IMR-90 (cell line): ENCODE data around the gene OSCP1. TPM values are rescaled to one million over a fixed set of nuclear protein-coding genes. Genes with fewer than 3 reads are reported as not detected.

Experiments
- ATAC-seq: fragments of 200-7000 bp; cut with Tn5 transposase; 2 replicates; pipeline ENCODE4 v1.9.1; 2020; ENCODE audit warnings: low read depth, mild to moderate bottlenecking, moderate library complexity
- BruUV-seq: library from RNA; stranded (reverse); fragments of 400-500 nt; replicated peaks from 2 replicates; lab custom pipeline; 2021; lab: Mats Ljungman, UMichigan
- CTCF ChIA-PET: fragments of 300-600 bp; formaldehyde crosslinking; extraction: SDS; loops from one replicate; lab custom pipeline; 2021; ENCODE audit warnings: antibody characterized with exemption; lab: Yijun Ruan, JAX
- POLR2A ChIA-PET: fragments of 300-600 bp; sonication (Branson Sonifier 250); formaldehyde crosslinking; loops from one replicate; lab custom pipeline; 2022; ENCODE audit warnings: antibody characterized with exemption; ENCODE audit not compliant: unreplicated experiment; lab: Charles Lee
- DNase-seq: peaks from one replicate; pipeline ENCODE4 v3.0.0; 2013
- H2AFZ ChIP-seq: replicated peaks from 2 replicates; pipeline ENCODE3; 2013; ENCODE audit warnings: low read length, mild to moderate bottlenecking; ENCODE audit not compliant: poor library complexity
- H2AK5ac ChIP-seq: 2 replicates; pipeline ENCODE4 v1.6.1; 2013; ENCODE audit warnings: low read depth, low read length, inconsistent platforms
- H2AK9ac ChIP-seq: replicated peaks from 2 replicates; pipeline ENCODE3; 2013; ENCODE audit warnings: mild to moderate bottlenecking, low read depth, low read length, moderate library complexity; ENCODE audit not compliant: poor library complexity
- H2BK120ac ChIP-seq: 2 replicates; pipeline ENCODE4 v1.6.1; 2013; ENCODE audit warnings: low read depth, low read length, inconsistent platforms
- H2BK15ac ChIP-seq: 3 replicates; pipeline ENCODE4 v1.6.1; 2013; ENCODE audit warnings: low read depth, low read length, inconsistent platforms
- H2BK20ac ChIP-seq: 2 replicates; pipeline ENCODE4 v1.6.1; 2013; ENCODE audit warnings: low read depth, mild to moderate bottlenecking, inconsistent platforms, low read length, moderate library complexity
- H2BK5ac ChIP-seq: 2 replicates; pipeline ENCODE4 v1.6.1; 2013; ENCODE audit warnings: mild to moderate bottlenecking, low read depth, low read length, inconsistent platforms; ENCODE audit not compliant: poor library complexity, severe bottlenecking
- H3K14ac ChIP-seq: replicated peaks from 2 replicates; pipeline ENCODE4 v1.6.1; 2013; ENCODE audit warnings: low read depth, low read length, inconsistent platforms
- H3K18ac ChIP-seq: 2 replicates; pipeline ENCODE4 v1.6.1; 2013; ENCODE audit warnings: low read depth, low read length, control low read depth
- H3K23ac ChIP-seq: 2 replicates; pipeline ENCODE4 v1.6.1; 2013; ENCODE audit warnings: low read depth, low read length, inconsistent platforms
- H3K27ac ChIP-seq: 2 replicates; pipeline ENCODE4 v1.5.1; 2013; ENCODE audit warnings: mild to moderate bottlenecking, control low read depth, low read length; ENCODE audit not compliant: insufficient read depth
- H3K27me3 ChIP-seq: 2 replicates; pipeline ENCODE4 v1.6.1; 2013; ENCODE audit warnings: low read length; ENCODE audit not compliant: control insufficient read depth, insufficient read depth
- H3K36me3 ChIP-seq: 2 replicates; pipeline ENCODE4 v1.6.1; 2013; ENCODE audit warnings: low read length, mixed read lengths; ENCODE audit not compliant: control insufficient read depth, insufficient read depth
- H3K4ac ChIP-seq: 2 replicates; pipeline ENCODE4 v1.6.1; 2013; ENCODE audit warnings: low read depth, low read length, inconsistent platforms
- H3K4me1 ChIP-seq: 2 replicates; pipeline ENCODE4 v1.6.1; 2013; ENCODE audit warnings: low read length, mixed read lengths; ENCODE audit not compliant: control insufficient read depth, insufficient read depth
- H3K4me2 ChIP-seq: 2 replicates; pipeline ENCODE4 v1.6.1; 2013; ENCODE audit warnings: low read depth, mild to moderate bottlenecking, control low read depth, low read length, moderate library complexity
- H3K4me3 ChIP-seq: 2 replicates; pipeline ENCODE4 v1.5.1; 2013; ENCODE audit warnings: low read depth, mild to moderate bottlenecking, control low read depth, low read length, moderate library complexity; ENCODE audit not compliant: insufficient read depth
- H3K56ac ChIP-seq: 2 replicates; pipeline ENCODE4 v1.6.1; 2013; ENCODE audit warnings: low read length, inconsistent platforms; ENCODE audit not compliant: insufficient read depth; ENCODE audit errors: extremely low read depth
- H3K79me1 ChIP-seq, 2 experiments: 2 replicates each; pipeline ENCODE4 v1.6.1; 2013; ENCODE audit warnings: low read length in 2 of 2, inconsistent platforms in 1 of 2, low read depth in 1 of 2
- H3K9ac ChIP-seq: 2 replicates; pipeline ENCODE4 v1.6.1; 2013; ENCODE audit warnings: low read depth, low read length, control low read depth
- H3K9me1 ChIP-seq: 2 replicates; pipeline ENCODE4 v1.6.1; 2013; ENCODE audit warnings: low read length, inconsistent platforms; ENCODE audit not compliant: insufficient read depth
- H3K9me3 ChIP-seq: 2 replicates; pipeline ENCODE4 v1.6.1; 2013; ENCODE audit warnings: low read length; ENCODE audit not compliant: control insufficient read depth, insufficient read depth
- H4K20me1 ChIP-seq: 2 replicates; pipeline ENCODE4 v1.6.1; 2013; ENCODE audit warnings: low read length, inconsistent platforms; ENCODE audit not compliant: insufficient read depth
- H4K5ac ChIP-seq: 2 replicates; pipeline ENCODE4 v1.6.1; 2013; ENCODE audit warnings: mild to moderate bottlenecking, low read depth, low read length, control low read depth
- H4K8ac ChIP-seq, 2 experiments: 2 replicates each; pipeline ENCODE4 v1.6.1; 2013; ENCODE audit warnings: low read depth in 2 of 2, low read length in 2 of 2, control low read depth in 1 of 2, inconsistent platforms in 1 of 2
- H4K91ac ChIP-seq: 2 replicates; pipeline ENCODE4 v1.6.1; 2013; ENCODE audit warnings: low read depth, low read length, inconsistent platforms; ENCODE audit not compliant: insufficient read depth
- BHLHE40 ChIP-seq: fragments of 150-350 bp; IDR thresholded peaks from 2 replicates; pipeline ENCODE4 v1.6.1; 2016; ENCODE audit warnings: mild to moderate bottlenecking, low read depth, low read length
- CEBPB ChIP-seq: IDR thresholded peaks from 2 replicates; pipeline ENCODE4 v1.6.1; 2012; ENCODE audit warnings: low read depth, low read length, improper control_type of control experiment
- CTCF ChIP-seq: conservative IDR thresholded peaks from 2 replicates; pipeline ENCODE4 v1.5.1; 2012; ENCODE audit warnings: mild to moderate bottlenecking, low read depth, low read length, improper control_type of control experiment
- ELK1 ChIP-seq: fragments of 150-350 bp; IDR thresholded peaks from 2 replicates; pipeline ENCODE4 v1.6.1; 2016; ENCODE audit warnings: low read depth, mild to moderate bottlenecking, low read length, moderate library complexity, borderline replicate concordance
- MAFK ChIP-seq: IDR thresholded peaks from 2 replicates; pipeline ENCODE4 v1.6.1; 2012; ENCODE audit warnings: low read depth, low read length, improper control_type of control experiment
- MAZ ChIP-seq: IDR thresholded peaks from 2 replicates; pipeline ENCODE4 v1.6.1; 2012; ENCODE audit warnings: low read depth, mild to moderate bottlenecking, low read length, improper control_type of control experiment, moderate library complexity, borderline replicate concordance
- MXI1 ChIP-seq: IDR thresholded peaks from 2 replicates; pipeline ENCODE4 v1.6.1; 2012; ENCODE audit warnings: low read depth, mild to moderate bottlenecking, low read length, moderate library complexity, borderline replicate concordance
- RAD21 ChIP-seq: IDR thresholded peaks from 2 replicates; pipeline ENCODE4 v1.6.1; 2012; ENCODE audit warnings: low read length, improper control_type of control experiment
- RCOR1 ChIP-seq: IDR thresholded peaks from 2 replicates; pipeline ENCODE4 v1.6.1; 2012; ENCODE audit warnings: mild to moderate bottlenecking, low read length, improper control_type of control experiment; ENCODE audit not compliant: insufficient replicate concordance
- RFX5 ChIP-seq: IDR thresholded peaks from 2 replicates; pipeline ENCODE4 v1.8.0; 2012; ENCODE audit warnings: low read depth, mild to moderate bottlenecking, low read length, moderate library complexity
- SMC3 ChIP-seq: fragments of 150-350 bp; IDR thresholded peaks from 2 replicates; pipeline ENCODE4 v1.6.1; 2016; ENCODE audit warnings: low read depth, mild to moderate bottlenecking, antibody characterized with exemption, low read length, moderate library complexity
- dilution Hi-C: fragments of 300-500 bp; cut with HindIII; formaldehyde crosslinking; loops from one replicate; pipeline ENCODE4 v1.14.3; 2018; ENCODE audit warnings: low sequenced_read_pairs; ENCODE audit not compliant: unreplicated experiment
- in situ Hi-C: fragments of 300-500 bp; cut with MboI; formaldehyde crosslinking; loops from 3 replicates; pipeline ENCODE4 v1.14.3; 2019; ENCODE audit warnings: low sequenced_read_pairs, inconsistent platforms, mixed read lengths
- intact Hi-C: fragments of 100-400 bp; cut with micrococcal nuclease; formaldehyde crosslinking; loops from 2 replicates; pipeline ENCODE4 v1.10.0; 2022
- polyA plus RNA-seq, 3 experiments: library from polyadenylated mRNA; depleted of rRNA; stranded (reverse); fragments of >200 nt; gene quantifications; 2 replicates each; pipeline ENCODE4 v1.2.3, GENCODE V29; 2012; ENCODE audit warnings: low replicate concordance in 1 of 3
- total RNA-seq: library from RNA; depleted of rRNA; stranded (reverse); fragments of >200 nt; gene quantifications from 2 replicates; pipeline ENCODE4 v1.2.3, GENCODE V29; 2012

Gene OSCP1
- total and polyA plus RNA-seq, 2 of the 4 experiments (the other 2 are of a cell fraction), result 7.8 to 11.8 TPM

GRCh38 chr1:36456391-36456928, 6.2 kb upstream of the OSCP1 start:
- ChIA-PET POLR2A (no interaction called here), CTCF (no interaction called here)
- Histone ChIP-seq H2BK5ac (no peak overlapping the region), H2AK9ac (peak overlapping the region; percentile 58), H4K8ac (no peak overlapping the region), H3K4me1 (no peaks in the 10 kb centered on the region), H3K14ac (no peak overlapping the region), H2AFZ (no peak overlapping the region), H3K9me3 (no peaks in the 10 kb centered on the region), H3K4me2 (no peak overlapping the region), H3K79me1 (peaks cover 0 to 8% of the 10 kb centered on the region in 2 experiments; a peak in 1 of 4 replicates), H3K23ac (no peak overlapping the region), H2BK20ac (no peak overlapping the region), H3K9me1 (0 out of 2 replicates have a peak, but pooled peaks cover 3% of the 10 kb centered on the region), H3K4me3 (no peak overlapping the region), H3K9ac (no peak overlapping the region), H3K27me3 (no peaks in the 10 kb centered on the region), H3K36me3 (peaks cover 40% of the 10 kb centered on the region), H3K27ac (no peak overlapping the region), H4K91ac (no peak overlapping the region), H3K18ac (no peak overlapping the region), H3K56ac (no peak overlapping the region), H4K20me1 (no peaks in the 10 kb centered on the region), H4K5ac (no peak overlapping the region), H2AK5ac (no peak overlapping the region), H2BK15ac (no peak overlapping the region), H3K4ac (no peak overlapping the region), H2BK120ac (no peak overlapping the region)
- ATAC-seq (no peak), DNase-seq (no peak)
- intact Hi-C loops, result no loop called here
- in situ Hi-C loops, result loop anchor here (25.0 kb wide), 1 partner anchor 1556 kb away; the partner anchor contains the start of genes FHL3 and UTP11
- no TSS peak for BruUV-seq
- TF ChIP-seq RAD21 (no peak), RCOR1 (no peak), CTCF (no peak), CEBPB (no peak), RFX5 (no peak), BHLHE40 (no peak), MAFK (no peak), MXI1 (no peak), SMC3 (no peak), ELK1 (no peak), MAZ (no peak)
- dilution Hi-C loops, result no loop called here
